Fibroblast of the aortic adventitia (primary cell): ENCODE results near the gene WDR48. TPM values are rescaled to one million over a fixed set of nuclear protein-coding genes. Genes with fewer than 3 reads are reported as not detected.

Experiments
- DNase-seq: peaks from one replicate; pipeline ENCODE4 v3.0.0-alpha.2; 2010; ENCODE audit warnings: low read depth
- H3K4me3 ChIP-seq: 2 replicates; pipeline ENCODE4 v1.5.1; 2011; ENCODE audit warnings: low read depth, mild to moderate bottlenecking, control low read depth, low read length, moderate library complexity
- CTCF ChIP-seq: IDR thresholded peaks from 2 replicates; pipeline ENCODE4 v1.5.1; 2011; ENCODE audit warnings: mild to moderate bottlenecking, low read length, control low read depth, inconsistent platforms; ENCODE audit not compliant: insufficient read depth
- total RNA-seq: library from RNA; depleted of rRNA; stranded (reverse); fragments of >200 nt; gene quantifications from 2 replicates; pipeline ENCODE4 v1.2.3, GENCODE V29; 2012; ENCODE audit warnings: low replicate concordance

WDR48 gene
- total RNA-seq, 1 donor = 41.3 TPM

- H3K4me3 ChIP-seq = no peak overlapping the region
- DNase-seq = no peak
- no peak for TF ChIP-seq CTCF
Observed at GRCh38 chr3:39137435-39137936, 85.7 kb downstream of the WDR48 start.

- H3K4me3 ChIP-seq = no peak overlapping the region
- no peak for DNase-seq
- no peak for TF ChIP-seq CTCF
Observed at GRCh38 chr3:39137991-39138803, 86.4 kb downstream of the WDR48 start.

- no peak for TF ChIP-seq CTCF
- no peak overlapping the region for H3K4me3 ChIP-seq
- peak; percentile 56 for DNase-seq
Observed at GRCh38 chr3:39138804-39139415, 87.1 kb downstream of the WDR48 start.

GRCh38 chr3:39139442-39139841, 87.6 kb downstream of the WDR48 start:
- no peak for DNase-seq
- no peak overlapping the region for H3K4me3 ChIP-seq
- TF ChIP-seq CTCF = no peak

- DNase-seq = no peak
- no peak for TF ChIP-seq CTCF
- no peak overlapping the region for H3K4me3 ChIP-seq
Observed at GRCh38 chr3:39140341-39140971, 88.6 kb downstream of the WDR48 start.

GRCh38 chr3:39141171-39141995, 89.6 kb downstream of the WDR48 start:
- H3K4me3 ChIP-seq = no peak overlapping the region
- peak; percentile 63 for DNase-seq
- TF ChIP-seq CTCF = no peak
